Dedifferentiated amniotic fluid mesenchymal stem cell (primary cell): ENCODE results near the gene RPL18.
A peak's percentile ranks its signal among the peaks of the same experiment; 100 is the strongest.

Experiments
- DNase-seq: peaks from one replicate; pipeline ENCODE4 v3.0.0-alpha.2; 2016; ENCODE audit errors: extremely low spot score

The RPL18 gene

GRCh38 chr19:48630296-48631063 lies 11.5 kb upstream of the RPL18 start:
- no peak for DNase-seq

GRCh38 chr19:48629599-48630295 lies 10.8 kb upstream of the RPL18 start:
- DNase-seq: no peak

GRCh38 chr19:48629297-48629598 lies 10.3 kb upstream of the RPL18 start:
- DNase-seq: no peak

- no peak for DNase-seq
These were observed 9.7 kb upstream of the RPL18 start for GRCh38 chr19:48628486-48629296.

- no peak for DNase-seq
These were observed 8.9 kb upstream of the RPL18 start for GRCh38 chr19:48627865-48628314.

- DNase-seq: no peak
These were observed 8.4 kb upstream of the RPL18 start for GRCh38 chr19:48627201-48627864.

- DNase-seq: no peak
These were observed 6.9 kb upstream of the RPL18 start for GRCh38 chr19:48625891-48626327.

GRCh38 chr19:48624791-48625723 lies 6.1 kb upstream of the RPL18 start:
- DNase-seq: no peak

- DNase-seq: peak; percentile 95
These were observed 5.2 kb upstream of the RPL18 start for GRCh38 chr19:48624067-48624594.

- DNase-seq: no peak
These were observed 4.6 kb upstream of the RPL18 start for GRCh38 chr19:48623556-48624066.

GRCh38 chr19:48619692-48620585 lies 961 bp upstream of the RPL18 start:
- DNase-seq: no peak

GRCh38 chr19:48618278-48618915 lies 581 bp downstream of the RPL18 start:
- no peak for DNase-seq

- no peak for DNase-seq
These were observed 1.6 kb downstream of the RPL18 start for GRCh38 chr19:48617146-48617937.

- DNase-seq: no peak
These were observed 2.4 kb downstream of the RPL18 start for GRCh38 chr19:48616491-48617056.

GRCh38 chr19:48616041-48616436 lies 2.9 kb downstream of the RPL18 start:
- no peak for DNase-seq

- DNase-seq: no peak
These were observed 3.5 kb downstream of the RPL18 start for GRCh38 chr19:48615231-48616040.
